GM18870 (cell line): Measurements from ENCODE around the gene ANAPC1.
A peak's percentile ranks its signal among the peaks of the same experiment; 100 is the strongest.
"Not testable (repeated sequence)": the region's sequence is repeated elsewhere in the genome, so short reads cannot be mapped to it uniquely, and the experiment has no call there.

Experiments used
- ATAC-seq: cut with Tn5 transposase; IDR thresholded peaks from one replicate; pipeline ENCODE4 v1.9.1; 2021; ENCODE audit warnings: moderate library complexity; ENCODE audit not compliant: unreplicated experiment

Gene ANAPC1

GRCh38 chr2:111904726-111905474 lies 20.9 kb upstream of the ANAPC1 start:
- ATAC-seq, result no peak

- ATAC-seq, result no peak
These were observed 20.0 kb upstream of the ANAPC1 start for GRCh38 chr2:111903930-111904439.

- ATAC-seq, result no peak
These were observed 19.5 kb upstream of the ANAPC1 start for GRCh38 chr2:111903516-111903915.

GRCh38 chr2:111900859-111901258 lies 16.9 kb upstream of the ANAPC1 start:
- no peak for ATAC-seq

- no peak for ATAC-seq
These were observed 14.9 kb upstream of the ANAPC1 start for GRCh38 chr2:111898703-111899514.

GRCh38 chr2:111897924-111898702 lies 14.1 kb upstream of the ANAPC1 start, which contains the start of gene MERTK:
TSS of gene MERTK (plus strand) at chr2:111898607. CDS start at chr2:111898736, 129 bp downstream.
- ATAC-seq, result no peak

GRCh38 chr2:111897630-111897923 lies 13.6 kb upstream of the ANAPC1 start:
- no peak for ATAC-seq

GRCh38 chr2:111896576-111896975 lies 12.6 kb upstream of the ANAPC1 start:
- ATAC-seq, result no peak

- no peak for ATAC-seq
These were observed 12.0 kb upstream of the ANAPC1 start for GRCh38 chr2:111896024-111896423.

- ATAC-seq, result no peak
These were observed 585 bp upstream of the ANAPC1 start for GRCh38 chr2:111884592-111884964.

- not testable (repeated sequence) for ATAC-seq
These were observed 11.2 kb downstream of the ANAPC1 start for GRCh38 chr2:111872806-111873205.

- ATAC-seq, result not testable (repeated sequence)
These were observed 18.9 kb downstream of the ANAPC1 start for GRCh38 chr2:111865124-111865523.

- ATAC-seq, result not testable (repeated sequence)
These were observed 24.0 kb downstream of the ANAPC1 start for GRCh38 chr2:111860005-111860404.

GRCh38 chr2:111852544-111852943 lies 31.4 kb downstream of the ANAPC1 start:
- not testable (repeated sequence) for ATAC-seq

- ATAC-seq, result not testable (repeated sequence)
These were observed 33.3 kb downstream of the ANAPC1 start for GRCh38 chr2:111850646-111851045.

GRCh38 chr2:111839625-111840282 lies 44.2 kb downstream of the ANAPC1 start:
- ATAC-seq, result not testable (repeated sequence)

GRCh38 chr2:111838992-111839391 lies 45.0 kb downstream of the ANAPC1 start:
- not testable (repeated sequence) for ATAC-seq

GRCh38 chr2:111834221-111834620 lies 49.8 kb downstream of the ANAPC1 start:
- ATAC-seq, result not testable (repeated sequence)

- ATAC-seq, result peak; percentile 82
These were observed 53.5 kb downstream of the ANAPC1 start for GRCh38 chr2:111830479-111830878.

- not testable (repeated sequence) for ATAC-seq
These were observed 55.7 kb downstream of the ANAPC1 start for GRCh38 chr2:111828217-111828766.
